CD1c-positive myeloid dendritic cell (primary cell): ENCODE results near the gene KIF20A.
"Not testable (repeated sequence)": the region's sequence is repeated elsewhere in the genome, so short reads cannot be mapped to it uniquely, and the experiment has no call there.

Experiments used
- DNase-seq: peaks from one replicate; pipeline ENCODE4 v3.0.0-alpha.2; 2016; ENCODE audit errors: extremely low spot score

KIF20A gene

DNA sequence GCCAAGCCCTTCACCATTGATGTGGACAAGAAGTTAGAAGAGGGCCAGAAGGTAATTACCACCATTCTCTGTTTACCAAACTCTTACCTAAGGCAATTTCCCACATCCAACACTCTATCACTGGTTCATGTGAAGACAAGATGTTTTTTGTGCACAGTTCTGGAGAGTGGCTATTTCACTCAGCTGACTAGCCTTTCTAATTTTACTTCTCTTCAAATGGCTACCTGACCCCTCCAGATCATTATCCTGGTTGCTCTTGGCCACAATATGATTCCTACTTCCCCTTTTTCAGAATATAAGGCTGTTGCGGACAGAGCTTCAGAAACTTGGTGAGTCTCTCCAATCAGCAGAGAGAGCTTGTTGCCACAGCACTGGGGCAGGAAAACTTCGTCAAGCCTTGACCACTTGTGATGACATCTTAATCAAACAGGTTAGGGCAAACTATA, 7.1 kb downstream of the KIF20A start:
- peak; percentile 34 for DNase-seq

DNA sequence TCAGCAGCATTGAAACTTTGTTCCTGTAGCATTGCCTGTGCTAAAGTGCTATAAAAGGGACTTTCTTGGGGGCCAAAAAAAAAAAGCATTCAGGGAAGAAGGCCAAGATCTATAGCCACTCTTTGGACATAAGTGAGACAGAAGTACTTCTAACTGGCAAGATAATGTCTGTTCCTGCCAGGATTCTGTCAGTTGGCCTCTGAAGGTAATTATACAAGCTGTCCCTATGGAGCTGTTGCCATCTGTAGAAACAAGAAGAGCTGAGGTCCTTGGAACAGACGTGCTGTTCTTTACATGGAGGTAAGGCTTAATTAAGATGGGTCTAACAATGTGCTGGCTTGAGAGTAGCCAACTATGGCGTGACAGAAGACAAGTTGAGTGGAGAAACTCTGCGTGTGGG, 9.7 kb downstream of the KIF20A start:
- DNase-seq, result no peak

DNA sequence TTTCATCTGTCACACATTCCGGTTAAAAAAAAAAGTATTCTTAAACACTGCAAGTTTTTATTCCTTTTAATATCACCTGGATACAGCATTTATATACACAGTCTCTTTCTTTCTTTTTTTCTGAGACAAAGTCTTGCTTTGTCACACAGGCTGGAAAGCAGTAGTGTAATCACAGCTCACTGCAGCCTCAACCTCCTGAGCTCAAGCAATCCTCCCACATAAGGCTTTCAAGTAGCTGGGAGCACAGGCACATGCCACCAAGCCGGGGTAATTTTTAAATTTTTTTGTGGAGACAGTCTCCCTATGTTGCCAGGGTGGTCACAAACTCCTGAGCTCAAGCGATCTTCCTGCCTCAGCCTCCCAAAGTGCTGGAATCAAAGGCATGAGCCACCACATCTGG, 13.9 kb downstream of the KIF20A start:
- no peak for DNase-seq

DNA sequence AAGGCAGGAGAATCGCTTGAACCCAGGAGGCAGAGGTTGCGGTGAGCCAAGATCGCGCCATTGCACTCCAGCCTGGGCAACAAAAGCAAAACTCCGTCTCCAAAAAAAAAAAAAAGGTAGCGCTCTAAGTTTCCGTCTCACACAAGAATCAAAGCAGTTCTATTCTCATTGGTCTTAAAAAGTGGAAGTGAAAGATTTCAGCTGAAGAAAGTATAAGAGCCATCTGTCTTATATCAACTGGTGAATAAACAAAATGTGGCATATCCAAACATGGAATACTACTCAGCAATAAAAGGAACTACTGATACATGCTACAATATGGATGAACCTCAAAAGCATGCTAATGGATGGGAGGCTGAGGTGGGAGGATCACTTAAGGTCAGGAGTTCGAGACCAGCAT, 14.9 kb downstream of the KIF20A start:
- not testable (repeated sequence) for DNase-seq

DNA sequence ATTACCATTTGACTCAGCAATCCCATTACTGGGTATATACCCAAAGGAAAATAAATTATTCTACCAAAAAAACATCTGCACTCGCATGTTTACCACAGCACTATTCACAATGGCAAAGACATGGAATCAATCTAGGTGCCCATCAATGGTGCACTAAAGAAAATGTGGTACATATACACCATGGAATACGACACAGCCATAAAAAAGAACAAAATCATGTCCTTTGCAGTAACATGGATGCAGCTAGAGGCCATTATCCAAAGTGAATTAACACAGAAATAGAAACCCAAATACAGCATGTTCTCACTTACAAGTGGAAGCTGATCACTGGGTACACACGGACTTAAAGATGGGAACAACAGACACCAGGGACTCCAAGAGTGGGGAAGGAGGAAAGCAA, 32.1 kb downstream of the KIF20A start:
- no peak for DNase-seq

GRCh38 chr5:138212828-138213160, 33.9 kb downstream of the KIF20A start:
- no peak for DNase-seq

GRCh38 chr5:138213161-138214029, 34.5 kb downstream of the KIF20A start, which contains the start of gene CDC23:
TSS of gene CDC23 (minus strand) at chr5:138213323. CDS start at chr5:138213312, 11 bp downstream.
- peak; percentile 98 for DNase-seq

DNA sequence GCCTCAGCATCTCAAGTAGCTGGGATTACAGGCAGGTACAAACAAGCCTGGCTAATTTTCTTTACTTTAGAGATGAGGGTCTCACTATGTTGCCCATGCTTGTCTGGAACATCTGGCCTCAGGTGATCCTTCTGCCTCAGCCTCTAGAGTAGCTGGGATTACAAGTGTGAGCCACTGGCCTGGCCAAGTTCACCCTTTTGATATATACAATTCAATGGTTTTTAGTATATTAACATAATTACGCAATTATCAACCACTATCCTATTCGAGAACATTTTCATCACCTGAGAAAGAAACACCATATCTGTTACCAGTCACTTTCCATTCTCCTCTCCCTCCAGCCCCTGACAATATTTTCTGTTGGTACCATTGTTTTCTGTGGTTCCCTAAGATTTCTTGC, 37.9 kb downstream of the KIF20A start:
- DNase-seq, result no peak

DNA sequence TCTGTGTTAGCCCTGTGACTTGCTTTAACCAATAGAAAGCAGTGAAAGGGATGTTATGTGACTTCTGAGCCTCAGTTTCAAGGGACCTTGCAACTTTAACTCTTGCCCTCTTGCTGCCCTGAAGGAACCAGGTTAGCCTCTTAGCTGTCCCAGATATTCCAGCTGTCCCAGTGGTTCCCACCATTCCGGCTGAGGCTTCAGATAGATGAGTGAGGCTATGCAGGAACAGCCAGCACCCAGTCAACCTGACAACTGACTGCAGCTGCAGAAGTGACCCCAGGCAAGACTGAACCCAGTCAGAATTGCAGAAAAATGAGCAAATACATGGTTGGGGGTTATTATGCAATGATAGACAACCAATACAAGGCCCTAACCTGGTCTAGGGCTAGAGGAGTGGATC, 44.6 kb downstream of the KIF20A start:
- no peak for DNase-seq

- no peak for DNase-seq
Measured at GRCh38 chr5:138224712-138225111, 45.8 kb downstream of the KIF20A start.

DNA sequence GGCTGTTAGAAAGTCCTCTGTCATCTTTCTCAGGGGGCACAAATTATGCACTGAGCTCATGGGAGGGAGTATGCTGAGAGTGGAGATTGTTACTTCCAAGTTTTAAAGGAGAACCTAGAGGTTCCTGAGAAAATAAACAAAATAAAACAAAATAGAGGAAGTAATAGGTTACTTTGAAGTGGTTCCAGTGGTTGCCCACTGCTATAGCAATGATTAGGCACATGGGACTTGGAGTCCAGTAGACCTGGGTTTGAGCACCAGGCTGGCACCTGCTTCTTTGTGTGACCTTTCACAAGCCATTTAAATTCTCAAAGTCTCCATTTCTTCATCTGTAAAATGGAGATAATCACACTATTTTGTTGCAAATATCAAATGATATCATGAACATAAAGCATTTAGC, 48.0 kb downstream of the KIF20A start:
- peak; percentile 36 for DNase-seq

GRCh38 chr5:138229387-138229786, 50.5 kb downstream of the KIF20A start:
- DNase-seq, result no peak

GRCh38 chr5:138230261-138230660, 51.3 kb downstream of the KIF20A start:
- no peak for DNase-seq

DNA sequence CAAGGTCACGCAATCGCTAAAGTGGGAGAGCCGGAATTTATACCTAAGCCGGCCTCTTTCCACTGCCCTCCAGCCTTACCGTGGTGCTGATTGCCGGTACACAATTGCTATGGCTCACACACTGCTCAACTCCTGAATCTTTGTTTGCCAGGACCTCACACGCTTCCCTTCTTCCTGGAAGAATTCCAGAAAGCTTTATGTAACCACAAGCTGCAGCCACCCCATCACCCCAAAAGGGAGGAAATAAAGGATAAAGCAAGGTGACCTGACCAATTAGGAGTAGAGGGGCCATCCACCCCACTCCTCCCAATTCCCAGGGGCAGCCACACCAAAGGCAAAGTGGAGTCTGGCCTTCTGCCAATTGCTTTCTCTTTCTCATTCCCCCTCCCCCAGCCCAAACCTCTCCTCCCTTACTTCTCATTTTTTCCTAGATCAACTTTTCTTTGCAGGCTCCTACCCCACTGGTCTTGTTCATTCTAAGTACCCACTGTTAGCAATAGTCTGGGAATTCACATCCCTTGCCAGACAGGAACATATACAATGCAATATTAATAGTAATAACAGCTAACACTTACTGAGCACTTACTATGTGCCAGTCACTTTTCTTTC, 52.2 kb downstream of the KIF20A start:
- no peak for DNase-seq

DNA sequence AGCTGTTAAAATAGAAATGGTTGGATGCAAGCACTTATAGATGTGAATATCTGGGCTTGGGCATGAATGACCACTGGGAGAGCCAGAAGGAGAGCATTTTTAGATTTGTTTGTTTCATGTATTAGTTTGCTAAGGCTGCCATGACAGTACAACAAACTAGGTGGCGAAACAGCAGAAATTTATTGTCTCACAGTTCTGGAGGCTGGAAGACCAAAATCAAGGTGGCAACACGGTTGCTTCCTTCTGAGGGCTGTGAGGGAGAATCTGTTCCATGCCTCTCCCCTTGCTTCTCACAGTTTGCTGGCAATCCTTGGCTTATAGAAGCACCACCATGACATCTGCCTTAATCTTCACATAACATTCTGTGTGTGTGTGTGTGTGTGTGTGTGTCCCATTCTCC, 54.4 kb downstream of the KIF20A start:
- no peak for DNase-seq

DNA sequence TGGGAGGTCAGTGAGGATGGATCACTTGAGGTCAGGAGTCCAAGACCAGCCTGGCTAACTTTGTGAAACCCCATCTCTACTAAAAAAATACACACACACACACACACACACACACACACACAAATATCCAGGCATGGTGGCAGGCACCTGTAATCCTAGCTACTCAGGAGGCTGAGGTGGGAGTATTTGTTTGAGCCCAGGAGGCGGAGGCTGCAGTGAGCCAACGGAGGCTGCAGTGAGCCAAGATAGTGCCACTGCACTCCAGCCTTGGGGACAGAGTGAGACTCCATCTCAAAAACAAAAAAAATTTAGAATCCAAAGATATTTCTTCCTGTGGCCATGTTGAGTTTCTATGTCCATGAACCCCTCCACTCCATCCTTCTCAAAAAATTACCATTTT, 55.7 kb downstream of the KIF20A start:
- no peak for DNase-seq
